GM10248 (cell line): ENCODE data around the gene ROBO1.

Source experiments
- CTCF ChIA-PET: fragments of 300-600 bp; sonication (Branson Sonifier 250); formaldehyde crosslinking; extraction: SDS; loops from one replicate; lab custom pipeline; 2021; ENCODE audit warnings: antibody characterized with exemption; lab: Yijun Ruan, JAX
- POLR2A ChIA-PET: fragments of 350-650 bp; sonication (Branson Sonifier 250); formaldehyde crosslinking; extraction: SDS; loops from one replicate; lab custom pipeline; 2020; ENCODE audit warnings: antibody characterized with exemption; lab: Yijun Ruan, JAX
- DNase-seq: peaks from one replicate; pipeline ENCODE4 v3.0.0; 2012; ENCODE audit errors: extremely low spot score
- CTCF ChIP-seq: IDR thresholded peaks from 2 replicates; pipeline ENCODE4 v1.5.1; 2012; ENCODE audit warnings: mild to moderate bottlenecking, low read depth; ENCODE audit errors: extremely low read depth, missing control alignments, control extremely low read depth

The ROBO1 gene

GRCh38 chr3:78818161-78818985 lies 949.4 kb downstream of the ROBO1 start:
- no peak for TF ChIP-seq CTCF
- POLR2A ChIA-PET, result no interaction called here
- CTCF ChIA-PET, result no interaction called here
- DNase-seq, result no peak

GRCh38 chr3:78814893-78815562 lies 952.8 kb downstream of the ROBO1 start:
- CTCF ChIA-PET, result interaction anchor here (1.5 kb wide), 1 partner anchor 10 kb away, joined by 4 read pairs; no protein-coding TSS in a partner anchor
- no peak for TF ChIP-seq CTCF
- DNase-seq, result no peak
- POLR2A ChIA-PET, result no interaction called here

- CTCF ChIA-PET, result interaction anchor here (1.2 kb wide), 1 partner anchor 13 kb away, joined by 3 read pairs; no protein-coding TSS in a partner anchor
- TF ChIP-seq CTCF, result no peak
- POLR2A ChIA-PET, result no interaction called here
- no peak for DNase-seq
Observed at GRCh38 chr3:78812166-78812565, 955.6 kb downstream of the ROBO1 start.

- no peak for DNase-seq
- CTCF ChIA-PET, result no interaction called here
- TF ChIP-seq CTCF, result no peak
- POLR2A ChIA-PET, result no interaction called here
Observed at GRCh38 chr3:78809966-78810365, 957.8 kb downstream of the ROBO1 start.

GRCh38 chr3:78804251-78805037 lies 963.4 kb downstream of the ROBO1 start:
- TF ChIP-seq CTCF, result no peak
- DNase-seq, result no peak
- ChIA-PET CTCF (interaction anchor here (1.5 kb wide), 1 partner anchor 11 kb away, joined by 4 read pairs; no protein-coding TSS in a partner anchor), POLR2A (no interaction called here)

GRCh38 chr3:78802562-78802930 lies 965.3 kb downstream of the ROBO1 start:
- CTCF ChIA-PET, result no interaction called here
- POLR2A ChIA-PET, result no interaction called here
- no peak for DNase-seq
- TF ChIP-seq CTCF, result no peak
